Activated naive CD8-positive, alpha-beta T cell treated with anti-CD3 and anti-CD28 coated beads, Interleukin-2, amount 50 U/mL, for 16 hours (primary cell): ENCODE data around the gene DDTL.
A peak's percentile ranks its signal among the peaks of the same experiment; 100 is the strongest.
"Not testable (repeated sequence)": the region's sequence is repeated elsewhere in the genome, so short reads cannot be mapped to it uniquely, and the experiment has no call there.

ENCODE experiments used
- DNase-seq: peaks from one replicate; pipeline ENCODE4 v3.0.0-alpha.2; 2020; ENCODE audit warnings: low read depth, low spot score

The DDTL gene

DNA sequence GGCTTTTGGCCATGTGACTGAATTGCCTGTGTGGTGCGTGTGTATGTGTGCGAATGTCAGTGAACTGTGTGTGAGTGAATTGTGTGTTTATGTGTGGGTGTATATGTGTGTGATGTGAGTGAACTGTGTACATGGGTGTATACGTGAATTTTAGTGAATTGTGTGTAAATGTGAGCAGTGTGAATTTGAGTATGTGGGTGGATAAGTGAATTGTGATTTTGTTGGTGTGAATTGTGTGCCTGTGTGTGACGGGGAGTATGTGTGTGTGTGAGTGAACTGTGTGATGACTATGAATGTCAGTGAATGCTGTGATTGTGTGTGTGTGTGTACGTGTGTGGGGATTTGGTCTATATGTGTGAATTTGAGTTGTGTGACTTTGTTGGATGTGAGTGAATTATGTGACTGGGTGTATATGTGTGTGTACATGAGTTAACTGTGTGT is 3.5 kb downstream of the DDTL start:
- DNase-seq = no peak

- no peak for DNase-seq
Observed at GRCh38 chr22:23970816-23971486, 4.3 kb downstream of the DDTL start.

DNA sequence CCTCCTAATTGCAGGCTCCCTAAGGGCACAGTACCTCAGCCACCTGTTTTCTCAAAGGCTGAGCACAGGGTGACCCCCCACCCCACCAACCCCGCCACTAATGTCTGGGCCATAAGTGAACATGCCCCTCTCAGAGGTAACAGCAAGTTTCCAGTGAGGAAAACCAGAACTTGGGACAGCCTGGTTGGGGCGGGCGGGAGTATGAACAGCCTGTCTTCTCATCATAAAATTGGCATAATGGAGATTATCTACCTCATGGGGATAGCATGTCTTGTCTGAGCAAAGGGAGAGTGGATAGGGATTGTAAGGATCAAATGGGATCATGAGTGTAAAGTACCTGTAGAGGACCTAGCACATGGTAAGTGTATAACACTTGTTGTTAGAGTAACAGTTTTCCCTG is 5.2 kb downstream of the DDTL start:
- DNase-seq = not testable (repeated sequence)

DNA sequence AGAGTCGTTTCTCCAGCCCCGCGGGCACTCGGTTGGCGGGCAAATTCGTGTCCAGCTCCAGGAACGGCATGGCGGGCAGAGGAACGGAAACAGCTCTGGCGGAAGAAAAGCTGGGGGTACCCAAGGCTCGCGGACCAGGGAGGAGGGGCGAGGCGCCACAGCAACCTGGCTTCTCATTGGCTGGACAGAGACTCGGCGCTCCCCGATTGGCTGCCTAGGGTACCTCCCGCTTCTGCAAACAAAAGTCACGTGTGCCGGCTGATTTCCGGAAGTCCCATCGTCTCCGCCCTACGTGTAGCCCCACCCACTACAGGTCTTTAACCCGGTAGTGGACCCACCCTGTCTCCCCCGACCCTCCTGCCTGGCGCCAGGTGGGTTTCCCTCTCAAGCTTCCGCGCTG is 7.7 kb downstream of the DDTL start, which contains the start of gene DDT:
Gene DDT (minus strand): TSS at position 97 of the 400 bp plus-strand sequence. CDS start 27 bp downstream, at position 70.
- DNase-seq = not testable (repeated sequence)

DNA sequence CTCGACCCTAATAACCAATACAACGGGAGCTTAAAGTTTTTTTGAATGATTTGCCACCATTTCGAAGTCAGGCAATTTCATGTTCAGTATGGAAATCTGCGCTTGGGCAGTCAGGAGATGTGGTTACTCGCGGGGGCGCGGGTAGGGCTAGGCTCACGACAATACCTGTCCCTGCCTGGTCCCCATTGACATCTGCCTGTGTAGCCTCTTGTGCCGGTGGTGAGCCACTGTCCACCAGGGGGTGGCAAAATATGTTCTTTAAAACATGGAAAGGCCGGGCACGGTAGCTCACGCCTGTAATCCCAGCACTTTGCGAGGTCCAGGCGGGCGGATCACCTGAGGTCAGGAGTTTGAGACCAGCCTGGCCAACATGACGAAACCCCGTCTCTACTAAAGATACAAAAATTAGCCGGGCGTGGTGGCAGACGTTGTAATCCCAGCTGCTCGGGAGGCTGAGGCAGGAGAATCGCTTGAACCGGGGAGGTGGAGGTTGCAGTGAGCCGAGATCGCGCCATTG is 8.2 kb downstream of the DDTL start:
- not testable (repeated sequence) for DNase-seq

DNA sequence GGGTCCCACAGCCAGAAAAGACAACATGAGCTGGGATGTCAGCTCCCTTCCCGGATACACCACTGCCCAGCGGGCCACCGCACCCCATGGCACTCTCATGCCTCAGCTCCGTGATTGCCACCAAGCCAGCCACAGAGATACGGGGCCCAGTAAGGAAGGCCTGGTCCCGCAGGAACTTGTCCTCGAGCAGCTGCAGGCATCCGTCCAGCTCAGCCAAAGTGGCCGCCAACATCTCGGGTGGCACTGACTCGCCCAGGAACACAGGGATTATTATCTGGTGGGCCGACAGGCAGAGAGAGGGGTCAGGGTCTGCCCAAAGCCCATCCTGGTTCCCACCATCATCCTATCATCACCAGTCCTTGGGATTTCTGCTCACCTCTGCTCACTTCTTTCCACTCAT is 10.6 kb downstream of the DDTL start:
- DNase-seq = not testable (repeated sequence)

GRCh38 chr22:23979557-23980240 is 13.0 kb downstream of the DDTL start, which contains the start of gene GSTT2:
TSS of gene GSTT2 (plus strand) at chr22:23980134.
- not testable (repeated sequence) for DNase-seq

- not testable (repeated sequence) for DNase-seq
Observed at GRCh38 chr22:23980567-23980966, 13.9 kb downstream of the DDTL start.

GRCh38 chr22:23984430-23984829 is 17.7 kb downstream of the DDTL start:
- peak; percentile 62 for DNase-seq

DNA sequence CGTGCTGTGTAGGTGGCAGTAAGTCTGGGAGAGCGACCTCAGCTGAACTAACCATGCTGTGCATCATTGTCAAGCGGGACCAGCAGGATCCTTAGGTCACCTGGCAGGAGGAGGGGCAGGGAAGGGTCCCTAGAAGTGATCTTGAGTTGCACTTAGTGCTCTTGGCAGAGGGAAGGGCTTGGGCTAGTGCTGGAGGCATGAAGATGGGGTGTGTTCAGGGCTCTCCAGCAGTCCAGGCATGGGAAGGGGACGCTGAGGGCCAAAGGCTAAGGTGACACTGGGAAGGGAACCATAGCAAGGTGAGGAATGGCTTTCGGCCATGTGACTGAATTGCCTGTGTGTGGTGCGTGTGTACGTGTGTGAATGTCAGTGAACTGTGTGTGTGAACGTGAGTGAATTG is 19.4 kb downstream of the DDTL start:
- not testable (repeated sequence) for DNase-seq

DNA sequence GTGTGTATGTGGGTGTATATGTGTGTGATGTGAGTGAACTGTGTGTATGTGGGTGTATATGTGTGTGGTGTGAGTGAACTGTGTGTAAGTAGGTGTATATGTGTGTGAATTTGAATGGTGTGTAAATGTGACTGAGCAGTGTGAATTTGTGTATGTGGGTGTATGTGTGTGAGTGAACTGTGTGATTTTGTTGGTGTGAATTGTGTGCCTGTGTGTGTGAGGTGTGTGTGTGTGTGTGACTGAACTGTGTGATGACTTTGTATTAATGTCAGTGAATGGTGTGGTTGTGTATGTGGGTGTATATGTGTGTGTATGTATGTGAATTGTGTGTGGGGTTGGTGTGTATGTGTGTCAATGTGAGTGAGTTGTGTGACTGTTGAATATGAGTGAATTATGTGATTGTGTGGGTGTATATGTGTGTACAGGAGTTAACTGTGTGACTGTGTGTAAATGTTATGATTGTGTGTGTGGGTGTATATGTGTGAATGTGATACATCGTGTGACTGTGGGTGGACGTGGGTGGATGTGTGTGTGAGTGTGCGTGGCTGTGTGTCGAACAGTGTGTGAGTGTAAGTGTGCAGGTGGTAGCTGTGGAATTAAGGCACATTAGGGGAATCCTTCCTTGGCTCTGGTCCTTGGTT is 20.0 kb downstream of the DDTL start:
- not testable (repeated sequence) for DNase-seq

DNA sequence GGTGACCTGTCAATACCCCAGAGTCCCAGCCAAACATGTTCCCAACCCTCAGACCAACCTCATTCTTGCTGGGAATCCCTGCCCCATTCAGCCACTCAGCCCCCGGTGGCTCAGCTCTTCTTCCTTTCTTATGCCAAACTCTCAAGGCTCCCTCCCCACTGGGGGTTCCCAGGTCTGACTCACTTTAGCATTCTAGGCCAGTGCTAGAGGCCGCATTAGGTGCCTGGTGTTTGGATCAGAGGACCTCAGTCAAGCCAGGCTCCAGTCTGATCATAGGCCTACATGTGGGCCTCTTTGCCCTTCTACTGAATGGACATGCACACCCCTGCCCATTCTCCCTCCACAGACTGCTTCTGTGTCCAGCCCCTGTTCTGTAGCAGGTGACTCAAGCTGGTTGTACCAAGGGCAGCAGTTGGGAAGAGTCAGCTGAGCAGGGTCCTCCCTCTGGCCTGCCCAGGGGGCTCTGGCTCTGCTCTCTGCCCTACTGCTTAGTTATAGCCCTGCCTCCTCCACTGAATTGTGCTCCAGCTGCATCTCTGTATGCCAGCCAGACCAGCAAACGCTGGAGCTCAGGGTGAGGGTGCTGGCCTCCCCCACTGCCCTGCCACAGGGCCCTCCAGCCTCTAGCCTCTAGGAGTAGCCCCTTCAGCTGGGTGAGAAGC is 23.0 kb downstream of the DDTL start:
- not testable (repeated sequence) for DNase-seq

- not testable (repeated sequence) for DNase-seq
Observed at GRCh38 chr22:23993080-23993479, 26.4 kb downstream of the DDTL start.

DNA sequence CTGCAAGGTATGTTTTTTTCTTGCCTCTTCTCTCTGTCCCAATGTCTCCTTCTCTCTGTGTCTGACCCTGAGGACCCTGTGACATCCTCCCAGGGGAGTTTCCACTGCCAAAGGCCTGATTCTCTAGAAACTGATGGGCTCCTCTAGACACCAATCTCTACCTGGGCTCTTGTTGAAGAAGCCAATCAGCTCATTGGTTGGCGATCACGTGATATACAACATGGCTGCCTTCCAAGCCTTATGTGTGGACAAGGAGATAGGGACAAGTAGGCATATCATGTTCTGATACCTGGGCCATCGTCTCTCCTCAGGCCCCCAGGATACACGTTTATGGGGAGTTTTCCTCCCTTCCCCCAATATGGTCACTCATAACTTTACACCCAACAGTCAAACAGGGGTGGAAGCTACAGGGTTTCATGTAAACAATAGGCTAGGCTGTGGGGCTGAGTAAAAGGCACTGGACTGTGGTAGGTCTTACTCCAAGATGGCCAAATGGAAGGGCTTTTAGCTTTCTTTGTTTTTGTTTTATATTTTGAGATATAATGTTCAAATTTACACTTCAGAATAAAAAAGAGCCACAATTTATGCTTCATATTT is 27.0 kb downstream of the DDTL start:
- DNase-seq = not testable (repeated sequence)

DNA sequence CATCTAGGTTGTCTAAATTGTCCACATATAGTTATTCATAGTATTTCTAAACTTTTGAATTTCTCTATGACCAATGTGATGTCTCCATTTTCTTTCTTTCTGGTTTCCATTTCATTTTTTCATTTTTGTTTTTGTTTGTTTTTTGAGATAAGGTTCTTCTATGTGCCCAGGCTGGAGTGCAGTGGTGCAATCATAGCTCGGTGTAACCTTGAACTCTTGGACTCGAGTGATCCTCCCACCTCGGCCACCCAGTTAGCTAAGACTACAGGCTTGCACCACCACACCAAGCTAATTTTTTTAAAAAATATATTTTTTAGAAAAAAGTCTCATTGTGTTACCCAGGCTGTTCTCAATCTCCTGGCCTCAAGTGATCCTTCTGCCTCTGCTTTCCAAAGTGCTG is 30.4 kb downstream of the DDTL start:
- DNase-seq = no peak

DNA sequence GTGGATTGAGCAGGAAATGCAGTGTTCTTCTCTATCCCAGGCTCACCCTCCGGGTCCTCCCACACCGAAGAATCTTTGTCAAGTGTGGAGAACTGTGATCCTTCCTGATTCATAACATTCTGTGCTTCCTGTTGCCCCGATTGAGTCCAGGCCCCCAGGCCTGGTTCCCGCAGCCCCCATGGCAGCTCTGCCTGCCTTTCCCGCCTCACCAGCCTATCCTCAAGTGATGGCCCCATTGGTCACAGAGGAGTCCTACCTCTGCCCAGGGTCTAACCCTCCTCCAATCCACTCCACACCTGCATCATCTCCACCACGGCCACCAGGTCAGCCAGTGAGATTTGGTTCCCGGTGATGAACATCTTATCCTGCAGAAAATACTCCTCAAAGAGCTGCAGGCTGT is 33.1 kb downstream of the DDTL start:
- DNase-seq = not testable (repeated sequence)

- no peak for DNase-seq
Observed at GRCh38 chr22:24001314-24001713, 34.6 kb downstream of the DDTL start.

DNA sequence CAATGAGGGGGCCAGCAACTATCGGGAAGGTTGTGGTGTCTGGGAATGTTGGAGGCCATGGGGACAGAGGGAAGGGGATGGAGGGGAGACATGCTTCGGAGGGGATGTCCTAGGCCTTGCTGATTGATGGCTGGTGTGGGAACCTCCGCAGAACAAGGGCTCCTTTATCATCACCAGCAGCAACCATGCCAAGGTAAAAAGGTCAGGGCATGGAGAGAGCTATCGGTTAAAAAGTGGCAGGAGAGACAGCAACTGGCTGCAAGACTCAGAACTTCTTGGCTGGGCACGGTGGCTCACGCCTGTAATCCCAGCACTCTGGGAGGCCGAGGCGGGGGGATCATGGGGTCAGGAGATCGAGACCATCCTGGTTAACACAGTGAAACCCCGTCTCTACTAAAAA is 35.6 kb downstream of the DDTL start:
- DNase-seq = no peak

- no peak for DNase-seq
Observed at GRCh38 chr22:24002851-24003250, 36.2 kb downstream of the DDTL start.

GRCh38 chr22:24003887-24004286 is 37.2 kb downstream of the DDTL start:
- DNase-seq = no peak

GRCh38 chr22:24005201-24005600 is 38.5 kb downstream of the DDTL start, which contains the start of gene GSTT4:
TSS of gene GSTT4 (minus strand) at chr22:24005453. CDS start at chr22:24005356, 97 bp downstream.
- DNase-seq = no peak
